Medulla oblongata (tissue), 1 donor: ENCODE results near the gene TBXA2R.
"Not testable (repeated sequence)": the region's sequence is repeated elsewhere in the genome, so short reads cannot be mapped to it uniquely, and the experiment has no call there.

Source experiments
- DNase-seq: peaks from one replicate; pipeline ENCODE4 v3.0.0-alpha.2; 2015; ENCODE audit errors: extremely low spot score

Gene TBXA2R

DNA sequence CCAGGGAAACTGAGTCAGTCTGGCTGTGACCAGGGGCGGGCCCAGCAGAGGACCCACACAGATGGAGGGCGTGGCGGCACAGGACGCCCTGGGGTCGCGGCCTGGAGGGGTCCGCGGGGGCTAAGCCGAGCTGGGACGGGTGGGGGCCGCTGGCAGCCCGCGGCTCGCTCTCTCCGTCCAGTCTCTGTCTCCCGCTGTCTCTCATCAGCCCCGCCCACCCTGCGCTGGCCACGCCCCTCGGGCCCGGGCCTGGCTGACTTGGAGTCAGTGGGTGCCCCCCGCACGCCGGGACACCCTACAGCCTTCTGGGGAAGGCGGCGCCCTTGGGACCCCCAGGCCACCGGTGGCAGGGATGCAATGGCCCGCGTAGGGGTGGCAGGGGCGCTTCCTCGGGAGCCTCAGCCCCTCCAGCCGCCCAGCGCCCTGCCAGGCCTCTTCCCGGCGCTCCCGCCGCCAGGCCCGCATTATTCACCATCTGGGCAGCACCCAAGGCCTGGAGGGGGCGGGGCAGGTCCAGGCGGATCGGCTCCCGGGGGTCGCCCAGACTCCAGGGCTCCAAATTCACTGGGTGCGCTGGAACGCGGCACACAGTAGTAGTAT, at the start of gene TBXA2R:
Gene TBXA2R (minus strand): TSS at position 186 of the 600 bp plus-strand sequence. CDS start 6,241 bp downstream, outside the sequence.
- DNase-seq = peak; percentile 24

DNA sequence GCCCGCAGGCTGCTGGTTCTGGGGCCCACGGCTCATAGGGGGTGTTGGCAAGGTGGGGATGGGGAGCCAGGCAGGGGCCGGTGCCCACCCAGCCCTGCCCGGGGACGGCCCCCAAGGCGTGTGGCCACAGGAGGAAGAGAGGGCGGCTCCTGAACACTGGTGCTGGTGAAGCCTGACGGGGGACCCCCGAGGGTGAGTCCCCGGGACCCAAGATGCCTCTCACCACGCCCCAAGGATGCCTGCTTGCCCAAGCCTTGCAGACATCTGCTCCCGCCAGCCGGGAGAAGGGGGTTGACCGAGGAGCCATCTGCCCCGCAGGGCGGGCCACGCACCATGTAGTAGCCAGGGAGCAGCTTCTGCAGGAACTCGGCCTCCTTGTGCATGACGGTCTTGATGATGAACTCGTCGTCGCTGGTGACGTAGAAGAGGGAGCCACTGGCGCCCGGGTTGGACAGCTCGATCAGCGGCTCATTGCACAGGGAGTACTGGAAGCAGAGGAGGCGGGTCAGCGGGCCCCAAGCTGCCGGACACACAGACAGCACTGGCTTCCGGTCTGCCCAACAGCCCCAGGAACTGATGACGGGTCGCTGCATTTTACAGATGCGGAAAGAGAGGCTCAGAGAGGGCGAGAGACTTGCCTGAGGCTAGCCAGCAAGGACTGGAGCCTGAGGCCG, 49.5 kb upstream of the TBXA2R start:
- no peak for DNase-seq

GRCh38 chr19:3655402-3656072, 48.9 kb upstream of the TBXA2R start:
- no peak for DNase-seq

DNA sequence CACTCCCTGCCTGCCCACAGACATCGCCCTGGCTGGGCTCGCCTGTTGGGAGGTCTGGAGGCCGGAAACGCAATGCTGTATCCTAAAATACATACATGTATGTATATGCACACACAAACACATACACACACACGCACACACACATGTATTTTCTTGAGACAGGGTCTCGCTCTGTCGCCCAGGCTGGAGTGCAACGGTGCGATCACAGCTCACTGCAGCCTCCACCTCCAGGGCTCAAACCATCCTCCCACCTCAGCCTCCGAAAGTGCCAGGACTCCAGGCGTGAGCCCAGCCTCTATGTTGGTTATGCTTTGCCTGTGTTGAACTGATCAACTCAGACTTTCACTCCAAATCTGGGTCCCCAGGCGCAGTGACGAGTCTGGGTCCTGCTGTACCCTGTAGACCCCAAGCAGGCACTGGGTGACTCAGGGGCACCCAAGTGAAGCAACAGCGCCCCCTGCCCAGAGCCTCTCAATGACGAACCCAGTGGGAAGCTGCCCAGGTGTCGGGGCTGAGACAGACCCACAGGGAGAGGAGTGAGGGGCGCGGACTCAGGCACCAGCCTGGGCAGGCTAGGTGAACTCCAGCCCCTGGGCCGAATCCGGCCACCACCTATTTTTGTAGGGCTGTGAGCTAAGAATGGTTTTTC, 47.3 kb upstream of the TBXA2R start:
- DNase-seq = no peak

DNA sequence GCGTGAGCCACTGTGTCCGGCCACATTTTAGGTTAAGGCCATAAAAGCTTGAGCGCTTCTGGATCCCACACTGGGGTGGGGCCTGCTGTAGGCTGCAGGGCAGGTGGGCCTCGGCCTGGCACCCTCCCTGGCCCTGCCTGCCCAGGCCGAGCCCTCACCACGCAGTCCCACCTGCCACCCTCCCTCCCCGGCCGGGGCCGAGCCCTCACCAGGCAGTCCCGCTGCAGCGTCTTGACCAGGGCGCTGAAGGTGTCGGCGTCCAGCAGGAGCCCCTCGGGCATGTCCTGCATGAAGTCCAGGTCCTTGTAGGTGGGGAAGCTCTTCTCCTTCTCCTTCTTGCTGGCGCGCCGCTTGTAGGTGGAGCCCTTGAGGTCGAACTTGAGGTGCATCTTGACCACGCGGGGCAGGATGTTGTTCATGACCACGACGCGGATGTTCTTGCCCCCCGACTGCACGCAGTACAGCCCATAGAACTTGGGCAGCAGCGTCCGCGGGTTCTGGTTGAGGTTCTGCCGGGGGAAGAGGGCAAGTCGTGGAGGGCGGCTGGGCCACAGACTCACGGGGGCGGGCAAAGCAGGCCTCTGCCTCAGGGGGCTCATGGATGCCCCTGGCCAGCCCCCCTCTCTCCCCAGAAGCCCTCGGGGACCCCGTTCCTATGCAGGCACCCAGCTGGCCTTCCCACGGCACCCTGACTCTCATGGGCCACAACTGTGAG, 46.6 kb upstream of the TBXA2R start:
- DNase-seq = no peak

GRCh38 chr19:3652422-3652821, 45.7 kb upstream of the TBXA2R start:
- DNase-seq = no peak

DNA sequence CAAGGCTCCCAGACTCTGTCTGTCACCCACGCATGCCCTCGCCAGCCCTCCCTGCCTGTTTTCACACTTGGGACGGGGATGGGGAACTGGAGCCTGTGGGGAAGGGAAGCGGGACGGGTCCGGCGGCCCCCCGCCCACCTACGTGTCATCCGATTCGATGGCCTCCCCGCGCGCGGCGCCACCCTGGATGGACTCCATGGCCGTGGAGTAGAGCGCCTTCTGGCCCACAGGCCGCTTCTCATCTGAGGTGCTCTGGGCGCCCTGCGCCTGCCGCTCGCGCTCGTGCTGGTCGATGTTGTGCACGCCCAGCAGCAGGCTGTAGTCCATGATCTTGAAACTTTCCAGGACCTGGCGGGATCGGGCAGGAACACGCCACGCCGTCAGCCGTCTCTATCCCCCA, 45.0 kb upstream of the TBXA2R start:
- no peak for DNase-seq

DNA sequence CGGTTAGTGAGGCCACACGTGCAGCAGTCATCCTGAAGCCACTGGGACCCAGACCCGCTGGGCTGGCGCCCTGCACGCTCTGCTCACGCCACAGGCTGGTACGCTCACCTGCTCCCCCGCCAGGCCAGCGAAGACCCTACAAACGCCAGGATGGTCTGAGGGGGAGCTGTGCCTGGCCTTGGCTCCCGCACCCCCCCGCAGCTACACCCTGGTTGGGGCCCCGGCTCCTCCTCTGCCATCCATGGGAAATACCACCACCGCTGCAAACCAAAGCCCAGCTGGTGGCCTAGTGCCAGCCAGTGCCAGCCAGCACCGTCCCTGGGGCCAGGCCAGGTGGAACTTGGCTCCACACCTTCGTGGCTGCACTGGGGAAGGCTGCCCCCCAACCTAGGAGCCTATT, 43.2 kb upstream of the TBXA2R start:
- no peak for DNase-seq

GRCh38 chr19:3648037-3648905, 41.6 kb upstream of the TBXA2R start:
- no peak for DNase-seq

DNA sequence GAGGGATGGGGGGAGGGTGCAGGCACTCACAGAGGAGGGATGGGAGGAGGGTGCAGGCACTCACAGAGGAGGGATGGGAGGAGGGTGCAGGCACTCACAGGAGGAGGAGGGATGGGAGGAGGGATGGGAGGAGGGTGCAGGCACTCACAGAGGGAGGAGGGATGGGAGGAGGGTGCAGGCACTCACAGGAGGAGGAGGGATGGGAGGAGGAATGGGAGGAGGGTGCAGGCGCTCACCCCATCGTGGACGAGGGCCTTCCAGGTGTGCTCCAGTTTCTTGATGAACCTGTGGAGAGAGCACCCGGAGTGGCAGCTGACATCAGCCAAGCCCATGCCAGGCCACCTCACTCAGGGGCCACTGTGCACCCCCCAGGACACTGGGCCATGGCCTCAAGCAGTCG, 40.4 kb upstream of the TBXA2R start:
- DNase-seq = not testable (repeated sequence)

GRCh38 chr19:3646336-3647092, 39.8 kb upstream of the TBXA2R start:
- DNase-seq = no peak

DNA sequence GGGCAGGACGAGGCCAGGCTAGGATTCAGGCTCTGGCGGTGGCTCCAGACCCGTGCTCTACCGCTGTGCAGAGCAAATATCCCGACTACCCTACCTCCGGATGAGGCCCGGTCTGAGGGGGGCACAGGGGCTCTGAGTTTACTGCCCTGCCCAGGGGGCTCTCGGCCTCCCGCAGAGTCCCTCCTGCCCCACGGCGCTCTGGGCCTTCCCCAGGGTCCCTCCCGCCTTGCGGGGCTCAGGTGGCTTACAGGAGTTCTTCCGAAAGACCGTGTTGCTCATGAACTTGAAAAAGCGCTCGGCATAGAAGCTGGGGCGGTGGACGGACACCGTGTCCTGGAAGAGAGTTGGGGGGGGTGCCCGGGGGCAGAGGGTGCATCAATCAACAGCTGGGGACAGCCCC, 39.1 kb upstream of the TBXA2R start:
- no peak for DNase-seq

DNA sequence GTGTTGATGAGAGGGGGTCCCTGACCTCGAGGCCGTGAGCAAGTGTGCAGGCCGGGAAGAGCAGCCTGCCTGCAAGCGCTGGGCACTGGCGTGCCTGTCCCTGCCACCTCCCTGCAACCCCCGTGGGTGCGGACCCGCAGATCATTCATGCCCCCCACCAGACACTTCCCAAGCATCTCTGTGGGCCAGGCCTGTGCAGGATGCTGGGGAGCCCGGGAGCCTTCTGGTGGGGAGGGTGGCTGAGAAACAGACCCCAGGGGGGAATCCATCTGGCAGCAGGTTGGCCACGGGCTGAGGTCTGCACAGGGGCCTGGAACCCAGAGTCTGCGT, 38.4 kb upstream of the TBXA2R start:
- no peak for DNase-seq

GRCh38 chr19:3644351-3645066, 37.8 kb upstream of the TBXA2R start:
- peak; percentile 98 for DNase-seq

- no peak for DNase-seq
Measured at GRCh38 chr19:3643674-3644313, 37.1 kb upstream of the TBXA2R start.

GRCh38 chr19:3642987-3643673, 36.5 kb upstream of the TBXA2R start:
- no peak for DNase-seq

GRCh38 chr19:3642296-3642695, 35.6 kb upstream of the TBXA2R start:
- no peak for DNase-seq

- no peak for DNase-seq
Measured at GRCh38 chr19:3641515-3642269, 35.0 kb upstream of the TBXA2R start.
